ENCODE data around the gene CYP46A1. TPM values are rescaled to one million over a fixed set of nuclear protein-coding genes. Genes with fewer than 3 reads are reported as not detected.

Gene CYP46A1
- total and polyA plus RNA-seq, 4 donors, result 0.14 to 0.92 (median 0.48) TPM

GRCh38 chr14:99649643-99650042 is 34.5 kb upstream of the CYP46A1 start:
- H3K4me1 ChIP-seq (ENCODE audit: control insufficient read depth in 4 of 4, insufficient read depth in 4 of 4, low read length in 3 of 4), result peaks cover 2 to 11% (median 7%) of the 10 kb centered on the region in 4 donors
- no peaks in the 10 kb centered on the region for H3K36me3 ChIP-seq (ENCODE audit: control insufficient read depth in 4 of 4, insufficient read depth in 3 of 4, low read depth in 1 of 4, low read length in 3 of 4)
- no peak overlapping the region for H3K9ac ChIP-seq (ENCODE audit: low read depth in 1 of 2, low read length in 2 of 2)
- no peaks in the 10 kb centered on the region for H3K9me3 ChIP-seq (ENCODE audit: control insufficient read depth in 4 of 4, low read length in 3 of 4)
- no peaks in the 10 kb centered on the region for H3K27me3 ChIP-seq (ENCODE audit: control insufficient read depth in 4 of 4, insufficient read depth in 4 of 4, low read length in 3 of 4)
- no peak overlapping the region for H3K4me3 ChIP-seq (ENCODE audit: low read depth in 1 of 3, low read length in 3 of 3)
- 78% methylated on average over 8 of the region's 8 CpGs for WGBS
- no peak overlapping the region for H3K27ac ChIP-seq (ENCODE audit: low read depth in 1 of 2, low read length in 2 of 2)
- TF ChIP-seq, protein P1, sequence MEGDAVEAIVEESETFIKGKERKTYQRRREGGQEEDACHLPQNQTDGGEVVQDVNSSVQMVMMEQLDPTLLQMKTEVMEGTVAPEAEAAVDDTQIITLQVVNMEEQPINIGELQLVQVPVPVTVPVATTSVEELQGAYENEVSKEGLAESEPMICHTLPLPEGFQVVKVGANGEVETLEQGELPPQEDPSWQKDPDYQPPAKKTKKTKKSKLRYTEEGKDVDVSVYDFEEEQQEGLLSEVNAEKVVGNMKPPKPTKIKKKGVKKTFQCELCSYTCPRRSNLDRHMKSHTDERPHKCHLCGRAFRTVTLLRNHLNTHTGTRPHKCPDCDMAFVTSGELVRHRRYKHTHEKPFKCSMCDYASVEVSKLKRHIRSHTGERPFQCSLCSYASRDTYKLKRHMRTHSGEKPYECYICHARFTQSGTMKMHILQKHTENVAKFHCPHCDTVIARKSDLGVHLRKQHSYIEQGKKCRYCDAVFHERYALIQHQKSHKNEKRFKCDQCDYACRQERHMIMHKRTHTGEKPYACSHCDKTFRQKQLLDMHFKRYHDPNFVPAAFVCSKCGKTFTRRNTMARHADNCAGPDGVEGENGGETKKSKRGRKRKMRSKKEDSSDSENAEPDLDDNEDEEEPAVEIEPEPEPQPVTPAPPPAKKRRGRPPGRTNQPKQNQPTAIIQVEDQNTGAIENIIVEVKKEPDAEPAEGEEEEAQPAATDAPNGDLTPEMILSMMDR (IDR thresholded peaks at IDR 0.05; ENCODE audit: low read depth, low read length, missing input control), result no peak
- TF ChIP-seq EGR1 (IDR thresholded peaks at IDR 0.05; ENCODE audit: low read depth in 2 of 2), result no peak
- TF ChIP-seq HNF4G (IDR thresholded peaks at IDR 0.05), result no peak
- TF ChIP-seq ATF3 (IDR thresholded peaks at IDR 0.05), result no peak
- TF ChIP-seq, protein P2, sequence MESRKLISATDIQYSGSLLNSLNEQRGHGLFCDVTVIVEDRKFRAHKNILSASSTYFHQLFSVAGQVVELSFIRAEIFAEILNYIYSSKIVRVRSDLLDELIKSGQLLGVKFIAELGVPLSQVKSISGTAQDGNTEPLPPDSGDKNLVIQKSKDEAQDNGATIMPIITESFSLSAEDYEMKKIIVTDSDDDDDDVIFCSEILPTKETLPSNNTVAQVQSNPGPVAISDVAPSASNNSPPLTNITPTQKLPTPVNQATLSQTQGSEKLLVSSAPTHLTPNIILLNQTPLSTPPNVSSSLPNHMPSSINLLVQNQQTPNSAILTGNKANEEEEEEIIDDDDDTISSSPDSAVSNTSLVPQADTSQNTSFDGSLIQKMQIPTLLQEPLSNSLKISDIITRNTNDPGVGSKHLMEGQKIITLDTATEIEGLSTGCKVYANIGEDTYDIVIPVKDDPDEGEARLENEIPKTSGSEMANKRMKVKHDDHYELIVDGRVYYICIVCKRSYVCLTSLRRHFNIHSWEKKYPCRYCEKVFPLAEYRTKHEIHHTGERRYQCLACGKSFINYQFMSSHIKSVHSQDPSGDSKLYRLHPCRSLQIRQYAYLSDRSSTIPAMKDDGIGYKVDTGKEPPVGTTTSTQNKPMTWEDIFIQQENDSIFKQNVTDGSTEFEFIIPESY (IDR thresholded peaks at IDR 0.05), result no peak
- no peak for TF ChIP-seq YY1 (IDR thresholded peaks at IDR 0.05)
- no peak for TF ChIP-seq TAF1 (conservative IDR thresholded peaks at IDR 0.05)
- no peak for TF ChIP-seq NR2F2 (IDR thresholded peaks at IDR 0.05)
- no peak for TF ChIP-seq REST (IDR thresholded peaks at IDR 0.05)
- TF ChIP-seq SP1 (IDR thresholded peaks at IDR 0.05), result no peak
- no peak for TF ChIP-seq JUND (IDR thresholded peaks at IDR 0.05)
- TF ChIP-seq GABPA (IDR thresholded peaks at IDR 0.05 in 1 of 2, conservative IDR thresholded peaks at IDR 0.05 in 1 of 2), result no peak
- no peak for DNase-seq (ENCODE audit: low spot score)

DNA sequence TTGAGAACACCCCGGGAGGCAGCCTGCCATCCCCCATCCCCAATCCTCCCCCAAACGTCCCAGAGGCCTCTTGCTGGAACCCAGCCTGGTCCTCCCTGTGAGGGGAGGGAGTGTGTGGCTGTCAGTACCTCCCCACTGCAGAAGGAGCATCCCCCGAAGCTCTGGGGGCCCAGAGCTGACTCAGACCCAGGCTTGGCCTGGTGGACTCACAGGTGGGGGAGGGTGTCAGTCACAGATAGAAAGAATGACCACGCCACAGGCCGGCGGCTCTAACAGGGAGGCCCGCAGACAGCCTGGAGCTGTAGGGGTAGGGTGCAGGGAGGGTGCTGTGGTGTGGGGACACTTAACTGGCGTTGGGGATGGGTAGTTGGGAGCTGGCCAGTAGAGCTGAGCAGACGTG is 33.9 kb upstream of the CYP46A1 start:
- no peaks in the 10 kb centered on the region for H3K27me3 ChIP-seq (ENCODE audit: control insufficient read depth in 4 of 4, insufficient read depth in 4 of 4, low read length in 3 of 4)
- no peaks in the 10 kb centered on the region for H3K36me3 ChIP-seq (ENCODE audit: control insufficient read depth in 4 of 4, insufficient read depth in 3 of 4, low read depth in 1 of 4, low read length in 3 of 4)
- no peak for DNase-seq (ENCODE audit: low spot score)
- peaks cover 0 to 5% (median 4%) of the 10 kb centered on the region in 4 donors for H3K4me1 ChIP-seq (ENCODE audit: control insufficient read depth in 4 of 4, insufficient read depth in 4 of 4, low read length in 3 of 4)
- no peak overlapping the region for H3K9ac ChIP-seq (ENCODE audit: low read depth in 1 of 2, low read length in 2 of 2)
- TF ChIP-seq JUND (IDR thresholded peaks at IDR 0.05) (no peak), TAF1 (conservative IDR thresholded peaks at IDR 0.05) (no peak), GABPA (IDR thresholded peaks at IDR 0.05 in 1 of 2, conservative IDR thresholded peaks at IDR 0.05 in 1 of 2) (no peak), REST (IDR thresholded peaks at IDR 0.05) (no peak), SP1 (IDR thresholded peaks at IDR 0.05) (no peak), RAD21 (IDR thresholded peaks at IDR 0.05) (no peak), FOXA2 (IDR thresholded peaks at IDR 0.05) (no peak), EGR1 (IDR thresholded peaks at IDR 0.05; ENCODE audit: low read depth in 2 of 2) (no peak), HNF4A (conservative IDR thresholded peaks at IDR 0.05) (no peak), NR2F2 (IDR thresholded peaks at IDR 0.05) (no peak), YY1 (IDR thresholded peaks at IDR 0.05) (no peak), ATF3 (IDR thresholded peaks at IDR 0.05) (no peak)
- TF ChIP-seq, protein P3, sequence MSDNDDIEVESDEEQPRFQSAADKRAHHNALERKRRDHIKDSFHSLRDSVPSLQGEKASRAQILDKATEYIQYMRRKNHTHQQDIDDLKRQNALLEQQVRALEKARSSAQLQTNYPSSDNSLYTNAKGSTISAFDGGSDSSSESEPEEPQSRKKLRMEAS (IDR thresholded peaks at IDR 0.05), result no peak
- TF ChIP-seq, protein P2 (IDR thresholded peaks at IDR 0.05), result no peak
- no peak overlapping the region for H3K27ac ChIP-seq (ENCODE audit: low read depth in 1 of 2, low read length in 2 of 2)
- WGBS, result 84% methylated on average over 9 of the region's 9 CpGs
- no peak overlapping the region for H3K4me3 ChIP-seq (ENCODE audit: low read depth in 1 of 3, low read length in 3 of 3)
- no peaks in the 10 kb centered on the region for H3K9me3 ChIP-seq (ENCODE audit: control insufficient read depth in 4 of 4, low read length in 3 of 4)

All from liver (tissue), 9 donors.